Astrocyte (in vitro differentiated cells and primary cell): ENCODE results near the gene MROH7. TPM values are rescaled to one million over a fixed set of nuclear protein-coding genes. Genes with fewer than 3 reads are reported as not detected.

Experiments used
- DNase-seq: peaks from one replicate; pipeline ENCODE4 v3.0.0-alpha.2; 2010; ENCODE audit warnings: low read depth
- FAIRE-seq: peaks from 2 replicates; lab custom pipeline; 2011; peaks lifted over from hg19 to GRCh38; lab: Jason Lieb, UNC
- H2AFZ ChIP-seq: 2 replicates; pipeline ENCODE4 v1.6.0; 2012; ENCODE audit warnings: low read depth, low read length, inconsistent platforms
- H3K27ac ChIP-seq: 2 replicates; pipeline ENCODE4 v1.5.1; 2011; ENCODE audit warnings: low read depth, low read length, inconsistent platforms
- H3K27me3 ChIP-seq: 2 replicates; pipeline ENCODE4 v1.6.0; 2011; ENCODE audit warnings: low read length, inconsistent platforms; ENCODE audit not compliant: insufficient read depth
- H3K36me3 ChIP-seq: 2 replicates; pipeline ENCODE4 v1.5.1; 2011; ENCODE audit warnings: low read length, inconsistent platforms; ENCODE audit not compliant: insufficient read depth
- H3K4me1 ChIP-seq: 2 replicates; pipeline ENCODE4 v1.5.1; 2011; ENCODE audit warnings: low read length, inconsistent platforms; ENCODE audit not compliant: insufficient read depth
- H3K4me2 ChIP-seq: 2 replicates; pipeline ENCODE4 v1.6.0; 2012; ENCODE audit warnings: low read length, inconsistent platforms
- H3K4me3 ChIP-seq: 2 replicates; pipeline ENCODE4 v1.5.1; 2011; ENCODE audit warnings: low read depth, mild to moderate bottlenecking, low read length, inconsistent platforms; ENCODE audit not compliant: insufficient read depth
- H3K79me2 ChIP-seq: 2 replicates; pipeline ENCODE4 v1.6.0; 2012; ENCODE audit warnings: mild to moderate bottlenecking, low read length, inconsistent platforms; ENCODE audit not compliant: insufficient read depth
- H3K9ac ChIP-seq: 2 replicates; pipeline ENCODE4 v1.6.0; 2012; ENCODE audit warnings: mild to moderate bottlenecking, low read length, inconsistent platforms
- H3K9me3 ChIP-seq: 2 replicates; pipeline ENCODE4 v1.5.1; 2012; ENCODE audit warnings: low read depth, mild to moderate bottlenecking, low read length, inconsistent platforms; ENCODE audit not compliant: insufficient read depth
- H4K20me1 ChIP-seq: 2 replicates; pipeline ENCODE4 v1.6.0; 2012; ENCODE audit warnings: low read length, inconsistent platforms; ENCODE audit not compliant: insufficient read depth
- H3K27ac Mint-ChIP-seq: one replicate; pipeline ENCODE4 v1.8.0; 2021; ENCODE audit warnings: mild to moderate bottlenecking, mixed read lengths; ENCODE audit not compliant: unreplicated experiment
- H3K27me3 Mint-ChIP-seq: one replicate; pipeline ENCODE4 v1.8.0; 2021; ENCODE audit warnings: low read depth, mixed read lengths; ENCODE audit not compliant: unreplicated experiment
- H3K36me3 Mint-ChIP-seq: one replicate; pipeline ENCODE4 v1.8.0; 2021; ENCODE audit warnings: low read depth, mixed read lengths; ENCODE audit not compliant: unreplicated experiment
- H3K4me1 Mint-ChIP-seq: one replicate; pipeline ENCODE4 v1.8.0; 2021; ENCODE audit warnings: low read depth, mixed read lengths; ENCODE audit not compliant: unreplicated experiment
- H3K4me3 Mint-ChIP-seq: one replicate; pipeline ENCODE4 v1.8.0; 2021; ENCODE audit warnings: mild to moderate bottlenecking, moderate library complexity, mixed read lengths; ENCODE audit not compliant: unreplicated experiment
- H3K9me3 Mint-ChIP-seq: one replicate; pipeline ENCODE4 v1.8.0; 2021; ENCODE audit warnings: mild to moderate bottlenecking, mixed read lengths; ENCODE audit not compliant: unreplicated experiment
- CTCF ChIP-seq: IDR thresholded peaks from 2 replicates; pipeline ENCODE4 v1.5.1; 2011; ENCODE audit warnings: low read depth, mild to moderate bottlenecking, inconsistent platforms, low read length, moderate library complexity; ENCODE audit not compliant: insufficient read depth
- EZH2 ChIP-seq: IDR thresholded peaks from 2 replicates; pipeline ENCODE4 v1.6.1; 2012; ENCODE audit warnings: mild to moderate bottlenecking, low read length, inconsistent platforms; ENCODE audit not compliant: insufficient read depth
- total RNA-seq: library from RNA; stranded (reverse); gene quantifications from 2 replicates; pipeline ENCODE4 v1.2.1, GENCODE V29; 2021

MROH7 gene
- total RNA-seq, 1 donor from 2014 or later: not detected

GRCh38 chr1:54664364-54664763 is 22.8 kb downstream of the MROH7 start:
- Histone ChIP-seq H4K20me1 (no peaks in the 10 kb centered on the region), H3K9ac (no peak overlapping the region), H3K4me3 (no peak overlapping the region), H3K4me2 (no peak overlapping the region), H3K36me3 (no peaks in the 10 kb centered on the region), H2AFZ (no peak overlapping the region), H3K27ac (no peak overlapping the region), H3K79me2 (no peaks in the 10 kb centered on the region), H3K27me3 (peaks cover 5% of the 10 kb centered on the region), H3K4me1 (no peaks in the 10 kb centered on the region), H3K9me3 (no peaks in the 10 kb centered on the region)
- Mint-ChIP-seq H3K27ac (no peak overlapping the region), H3K36me3 (no peaks in the 10 kb centered on the region), H3K4me1 (no peaks in the 10 kb centered on the region), H3K27me3 (peaks cover 25% of the 10 kb centered on the region), H3K9me3 (peaks cover 4% of the 10 kb centered on the region), H3K4me3 (no peak overlapping the region)
- TF ChIP-seq CTCF (no peak), EZH2 (no peak)
- no peak for FAIRE-seq
- DNase-seq: no peak

GRCh38 chr1:54665852-54666251 is 24.3 kb downstream of the MROH7 start:
- peaks cover 26% of the 10 kb centered on the region for H3K27me3 Mint-ChIP-seq
- Histone ChIP-seq H2AFZ (no peak overlapping the region), H3K9ac (no peak overlapping the region), H3K4me3 (no peak overlapping the region), H4K20me1 (no peaks in the 10 kb centered on the region), H3K9me3 (no peaks in the 10 kb centered on the region), H3K79me2 (no peaks in the 10 kb centered on the region), H3K27ac (no peak overlapping the region), H3K4me2 (no peak overlapping the region), H3K36me3 (no peaks in the 10 kb centered on the region), H3K4me1 (no peaks in the 10 kb centered on the region), H3K27me3 (peaks cover 6% of the 10 kb centered on the region)
- TF ChIP-seq CTCF: no peak
- no peak for TF ChIP-seq EZH2
- H3K27ac Mint-ChIP-seq: no peak overlapping the region
- no peak for DNase-seq
- no peak for FAIRE-seq
- H3K4me3 Mint-ChIP-seq: no peak overlapping the region
- H3K36me3 Mint-ChIP-seq: no peaks in the 10 kb centered on the region
- H3K9me3 Mint-ChIP-seq: peaks cover 2% of the 10 kb centered on the region
- H3K4me1 Mint-ChIP-seq: no peaks in the 10 kb centered on the region

GRCh38 chr1:54666333-54666732 is 24.7 kb downstream of the MROH7 start:
- Histone ChIP-seq H3K79me2 (no peaks in the 10 kb centered on the region), H3K36me3 (no peaks in the 10 kb centered on the region), H3K4me2 (no peak overlapping the region), H3K4me3 (no peak overlapping the region), H3K9ac (no peak overlapping the region), H3K27ac (no peak overlapping the region), H2AFZ (no peak overlapping the region), H3K9me3 (no peaks in the 10 kb centered on the region), H4K20me1 (no peaks in the 10 kb centered on the region), H3K4me1 (no peaks in the 10 kb centered on the region), H3K27me3 (peaks cover 6% of the 10 kb centered on the region)
- H3K4me3 Mint-ChIP-seq: no peak overlapping the region
- peaks cover 26% of the 10 kb centered on the region for H3K27me3 Mint-ChIP-seq
- no peak for FAIRE-seq
- H3K27ac Mint-ChIP-seq: no peak overlapping the region
- H3K9me3 Mint-ChIP-seq: peaks cover 2% of the 10 kb centered on the region
- TF ChIP-seq CTCF (no peak), EZH2 (no peak)
- no peaks in the 10 kb centered on the region for H3K4me1 Mint-ChIP-seq
- no peaks in the 10 kb centered on the region for H3K36me3 Mint-ChIP-seq
- no peak for DNase-seq
